HEK293 (cell line): ENCODE measurements around the gene VILL.

Source experiments
- BCL11A ChIP-seq: fragments of 450-650 bp; formaldehyde crosslinking; IDR thresholded peaks from 2 replicates; pipeline ENCODE4 v1.5.1; 2016; ENCODE audit warnings: low read depth, missing biosample characterization, missing genetic modification characterization
- CTCF ChIP-seq: fragments of 450-650 bp; formaldehyde crosslinking; IDR thresholded peaks from 2 replicates; pipeline ENCODE4 v1.5.1; 2016; ENCODE audit warnings: missing biosample characterization, missing genetic modification characterization
- EGR2 ChIP-seq: fragments of 450-650 bp; formaldehyde crosslinking; IDR thresholded peaks from 2 replicates; pipeline ENCODE4 v1.5.1; 2016; ENCODE audit warnings: low read depth, missing biosample characterization, missing genetic modification characterization
- YY1 ChIP-seq: fragments of 450-650 bp; formaldehyde crosslinking; IDR thresholded peaks from 2 replicates; pipeline ENCODE4 v1.5.1; 2018; ENCODE audit warnings: missing biosample characterization, missing genetic modification characterization
- ZBTB1 ChIP-seq: fragments of 450-650 bp; formaldehyde crosslinking; IDR thresholded peaks from 2 replicates; pipeline ENCODE4 v1.5.1; 2016; ENCODE audit warnings: missing biosample characterization, missing genetic modification characterization
- ZFP37 ChIP-seq: fragments of 450-650 bp; formaldehyde crosslinking; IDR thresholded peaks from 2 replicates; pipeline ENCODE4 v1.5.1; 2016; ENCODE audit warnings: missing biosample characterization, missing genetic modification characterization
- ZFP41 ChIP-seq: fragments of 450-650 bp; formaldehyde crosslinking; IDR thresholded peaks from 2 replicates; pipeline ENCODE4 v1.5.1; 2016; ENCODE audit warnings: missing biosample characterization, missing genetic modification characterization, borderline replicate concordance
- ZNF214 ChIP-seq: fragments of 450-650 bp; formaldehyde crosslinking; IDR thresholded peaks from 2 replicates; pipeline ENCODE4 v1.5.1; 2017; ENCODE audit warnings: missing biosample characterization, mild to moderate bottlenecking, missing genetic modification characterization, borderline replicate concordance
- ZNF335 ChIP-seq: fragments of 450-650 bp; formaldehyde crosslinking; conservative IDR thresholded peaks from 2 replicates; pipeline ENCODE4 v1.5.1; 2016; ENCODE audit warnings: missing biosample characterization, missing genetic modification characterization
- ZNF423 ChIP-seq: fragments of 450-650 bp; formaldehyde crosslinking; IDR thresholded peaks from 2 replicates; pipeline ENCODE4 v1.5.1; 2016; ENCODE audit warnings: missing biosample characterization, missing genetic modification characterization
- TF ChIP-seq, protein P1 (sequence below): fragments of 450-650 bp; formaldehyde crosslinking; IDR thresholded peaks from 2 replicates; pipeline ENCODE4 v1.5.0; 2017; ENCODE audit warnings: missing biosample characterization, missing genetic modification characterization, borderline replicate concordance
- TF ChIP-seq, protein P2 (sequence below): fragments of 450-650 bp; formaldehyde crosslinking; IDR thresholded peaks from 2 replicates; pipeline ENCODE4 v1.5.1; 2016; ENCODE audit warnings: missing biosample characterization, missing genetic modification characterization

DNA sequence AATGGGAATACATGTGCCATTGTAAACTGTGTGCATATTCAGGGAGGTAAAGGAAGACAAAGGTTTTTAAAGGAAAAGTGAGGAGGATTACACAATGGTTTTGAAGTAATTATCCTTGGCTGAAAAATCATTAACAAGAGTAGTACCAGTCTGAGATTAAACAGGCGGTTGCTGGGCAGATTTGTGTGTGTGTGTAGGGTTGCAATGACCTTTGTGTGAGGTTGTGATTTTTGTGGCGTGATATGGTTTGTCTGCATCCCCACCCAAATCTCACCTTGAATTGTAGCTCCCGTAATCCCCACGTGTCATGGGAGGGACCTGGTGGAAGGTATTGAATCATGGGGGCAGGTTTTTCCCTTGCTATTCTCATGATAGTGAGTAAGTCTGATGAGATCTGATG, 55.4 kb downstream of the VILL start:
- TF ChIP-seq EGR2 = no peak
- no peak for TF ChIP-seq ZBTB1 (tag by site-specific recombination)
- TF ChIP-seq, protein P1, sequence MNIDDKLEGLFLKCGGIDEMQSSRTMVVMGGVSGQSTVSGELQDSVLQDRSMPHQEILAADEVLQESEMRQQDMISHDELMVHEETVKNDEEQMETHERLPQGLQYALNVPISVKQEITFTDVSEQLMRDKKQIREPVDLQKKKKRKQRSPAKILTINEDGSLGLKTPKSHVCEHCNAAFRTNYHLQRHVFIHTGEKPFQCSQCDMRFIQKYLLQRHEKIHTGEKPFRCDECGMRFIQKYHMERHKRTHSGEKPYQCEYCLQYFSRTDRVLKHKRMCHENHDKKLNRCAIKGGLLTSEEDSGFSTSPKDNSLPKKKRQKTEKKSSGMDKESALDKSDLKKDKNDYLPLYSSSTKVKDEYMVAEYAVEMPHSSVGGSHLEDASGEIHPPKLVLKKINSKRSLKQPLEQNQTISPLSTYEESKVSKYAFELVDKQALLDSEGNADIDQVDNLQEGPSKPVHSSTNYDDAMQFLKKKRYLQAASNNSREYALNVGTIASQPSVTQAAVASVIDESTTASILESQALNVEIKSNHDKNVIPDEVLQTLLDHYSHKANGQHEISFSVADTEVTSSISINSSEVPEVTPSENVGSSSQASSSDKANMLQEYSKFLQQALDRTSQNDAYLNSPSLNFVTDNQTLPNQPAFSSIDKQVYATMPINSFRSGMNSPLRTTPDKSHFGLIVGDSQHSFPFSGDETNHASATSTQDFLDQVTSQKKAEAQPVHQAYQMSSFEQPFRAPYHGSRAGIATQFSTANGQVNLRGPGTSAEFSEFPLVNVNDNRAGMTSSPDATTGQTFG = no peak
- TF ChIP-seq CTCF (tag by site-specific recombination) = no peak
- TF ChIP-seq BCL11A (tag by site-specific recombination) = no peak
- no peak for TF ChIP-seq ZNF214 (tag by site-specific recombination)
- no peak for TF ChIP-seq YY1
- no peak for TF ChIP-seq ZNF423 (tag by site-specific recombination)
- TF ChIP-seq, protein P2, sequence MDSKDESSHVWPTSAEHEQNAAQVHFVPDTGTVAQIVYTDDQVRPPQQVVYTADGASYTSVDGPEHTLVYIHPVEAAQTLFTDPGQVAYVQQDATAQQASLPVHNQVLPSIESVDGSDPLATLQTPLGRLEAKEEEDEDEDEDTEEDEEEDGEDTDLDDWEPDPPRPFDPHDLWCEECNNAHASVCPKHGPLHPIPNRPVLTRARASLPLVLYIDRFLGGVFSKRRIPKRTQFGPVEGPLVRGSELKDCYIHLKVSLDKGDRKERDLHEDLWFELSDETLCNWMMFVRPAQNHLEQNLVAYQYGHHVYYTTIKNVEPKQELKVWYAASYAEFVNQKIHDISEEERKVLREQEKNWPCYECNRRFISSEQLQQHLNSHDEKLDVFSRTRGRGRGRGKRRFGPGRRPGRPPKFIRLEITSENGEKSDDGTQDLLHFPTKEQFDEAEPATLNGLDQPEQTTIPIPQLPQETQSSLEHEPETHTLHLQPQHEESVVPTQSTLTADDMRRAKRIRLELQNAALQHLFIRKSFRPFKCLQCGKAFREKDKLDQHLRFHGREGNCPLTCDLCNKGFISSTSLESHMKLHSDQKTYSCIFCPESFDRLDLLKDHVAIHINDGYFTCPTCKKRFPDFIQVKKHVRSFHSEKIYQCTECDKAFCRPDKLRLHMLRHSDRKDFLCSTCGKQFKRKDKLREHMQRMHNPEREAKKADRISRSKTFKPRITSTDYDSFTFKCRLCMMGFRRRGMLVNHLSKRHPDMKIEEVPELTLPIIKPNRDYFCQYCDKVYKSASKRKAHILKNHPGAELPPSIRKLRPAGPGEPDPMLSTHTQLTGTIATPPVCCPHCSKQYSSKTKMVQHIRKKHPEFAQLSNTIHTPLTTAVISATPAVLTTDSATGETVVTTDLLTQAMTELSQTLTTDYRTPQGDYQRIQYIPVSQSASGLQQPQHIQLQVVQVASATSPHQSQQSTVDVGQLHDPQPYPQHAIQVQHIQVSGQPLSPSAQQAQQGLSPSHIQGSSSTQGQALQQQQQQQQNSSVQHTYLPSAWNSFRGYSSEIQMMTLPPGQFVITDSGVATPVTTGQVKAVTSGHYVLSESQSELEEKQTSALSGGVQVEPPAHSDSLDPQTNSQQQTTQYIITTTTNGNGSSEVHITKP (tag by site-specific recombination) = no peak
- no peak for TF ChIP-seq ZFP37 (tag by site-specific recombination)
- TF ChIP-seq ZFP41 (tag by site-specific recombination) = no peak
- TF ChIP-seq ZNF335 (tag by site-specific recombination) = no peak
